GM19438 (cell line): ENCODE measurements around the gene DISP3.

ENCODE experiments used
- ATAC-seq: cut with Tn5 transposase; IDR thresholded peaks from one replicate; pipeline ENCODE4 v1.9.1; 2021; ENCODE audit warnings: low read depth; ENCODE audit not compliant: unreplicated experiment

Gene DISP3

DNA sequence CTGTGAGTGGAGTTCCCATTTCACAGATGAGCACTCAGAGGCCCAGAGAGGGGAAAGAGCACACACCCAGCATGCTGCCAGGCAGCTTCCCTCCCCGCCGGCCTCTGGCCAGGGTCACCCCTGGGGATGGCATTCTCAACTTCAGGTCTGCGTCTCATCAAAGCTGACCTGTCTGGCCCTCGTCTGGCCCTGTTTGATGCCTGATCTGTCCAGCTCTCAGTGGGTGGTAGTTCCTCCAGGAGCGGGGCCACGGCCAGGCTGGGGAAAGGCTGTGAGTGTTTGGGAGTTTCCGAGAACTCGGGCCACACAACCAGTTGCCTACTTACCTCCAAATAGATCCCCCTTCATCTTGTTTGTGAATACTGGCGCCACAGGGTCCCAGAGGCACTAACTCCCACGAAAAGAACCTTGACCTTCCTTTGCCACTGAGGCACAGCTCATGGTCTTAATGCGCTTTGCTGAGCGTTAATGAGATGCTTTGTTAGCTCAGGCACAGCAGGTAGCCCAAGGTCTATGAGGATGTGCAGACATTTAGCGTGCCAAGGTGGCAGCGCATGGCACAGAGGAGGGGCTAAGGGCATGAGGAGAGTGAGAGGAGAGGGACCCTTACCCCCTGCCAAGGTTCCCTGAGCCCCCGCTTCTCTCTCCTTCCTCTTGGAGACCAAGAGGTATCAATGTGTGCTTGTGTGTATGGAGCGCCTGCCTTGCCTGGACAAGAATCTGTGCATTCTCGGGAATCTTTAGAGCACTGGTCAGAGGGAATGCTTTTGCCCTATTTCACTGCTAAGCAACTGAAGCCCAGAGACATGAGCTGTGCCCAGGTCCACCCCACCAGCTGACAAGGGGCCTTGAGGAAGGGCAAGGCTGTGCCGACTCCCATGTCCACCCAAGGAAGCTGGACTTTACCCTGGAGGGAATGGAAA lies 61.2 kb downstream of the DISP3 start:
- ATAC-seq: no peak

DNA sequence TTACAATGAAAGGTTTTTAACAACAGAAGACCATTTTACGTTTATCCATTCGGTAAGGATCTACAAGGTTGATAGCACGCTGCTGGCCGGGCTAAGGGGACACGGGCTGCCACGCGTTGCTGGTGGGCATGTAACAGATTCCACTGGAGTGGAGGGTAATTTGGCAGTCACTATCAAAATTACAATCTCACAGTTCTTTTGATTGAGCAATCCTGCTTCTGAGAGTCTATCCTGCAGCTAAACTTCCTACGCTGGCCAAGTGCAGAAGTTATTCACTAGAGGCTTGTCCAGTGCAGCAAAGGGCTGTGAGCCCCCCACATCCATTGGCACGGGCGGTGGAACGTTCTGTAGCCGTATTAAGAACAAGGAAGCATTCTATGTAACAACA lies 61.8 kb downstream of the DISP3 start:
- no peak for ATAC-seq

DNA sequence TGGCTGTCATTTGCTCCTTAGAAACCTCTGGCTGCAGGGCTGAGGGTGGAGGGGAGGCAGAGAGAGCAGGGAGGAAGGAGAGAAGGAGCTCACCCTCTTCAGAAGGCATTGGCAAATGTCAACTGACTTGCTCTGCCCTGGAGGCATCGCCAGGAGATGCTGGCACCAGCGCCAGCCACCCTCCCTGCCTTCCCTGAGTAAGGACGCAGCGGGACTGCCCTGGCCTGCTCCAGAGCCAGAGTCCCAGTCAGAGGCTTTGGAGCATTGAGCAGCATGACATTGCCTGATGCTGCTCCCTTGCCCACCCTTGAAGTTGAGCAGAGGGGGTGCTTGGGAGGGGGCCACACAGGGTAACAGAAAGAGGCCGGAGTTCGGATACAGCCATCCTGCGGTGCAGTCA lies 62.3 kb downstream of the DISP3 start:
- ATAC-seq: no peak

DNA sequence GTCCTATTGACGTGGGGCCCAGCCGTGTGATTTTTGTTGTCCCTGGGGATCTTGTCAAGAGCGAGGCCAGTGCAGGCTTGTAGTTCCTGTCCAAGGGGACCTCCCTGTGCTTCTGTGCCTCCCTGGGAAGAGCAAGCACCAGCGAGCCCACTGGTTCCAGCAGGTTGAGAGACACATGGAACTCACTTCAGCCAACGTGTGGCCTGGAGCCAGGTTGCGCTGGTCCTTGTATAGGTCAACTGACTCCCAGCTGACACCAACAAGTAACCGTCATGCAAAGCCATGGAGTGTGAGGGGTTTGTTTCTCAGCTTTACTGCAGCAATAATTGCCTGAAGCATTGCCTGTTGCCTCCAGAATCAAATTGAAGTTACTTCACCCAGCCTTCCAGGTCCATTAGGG lies 63.0 kb downstream of the DISP3 start:
- ATAC-seq: no peak

DNA sequence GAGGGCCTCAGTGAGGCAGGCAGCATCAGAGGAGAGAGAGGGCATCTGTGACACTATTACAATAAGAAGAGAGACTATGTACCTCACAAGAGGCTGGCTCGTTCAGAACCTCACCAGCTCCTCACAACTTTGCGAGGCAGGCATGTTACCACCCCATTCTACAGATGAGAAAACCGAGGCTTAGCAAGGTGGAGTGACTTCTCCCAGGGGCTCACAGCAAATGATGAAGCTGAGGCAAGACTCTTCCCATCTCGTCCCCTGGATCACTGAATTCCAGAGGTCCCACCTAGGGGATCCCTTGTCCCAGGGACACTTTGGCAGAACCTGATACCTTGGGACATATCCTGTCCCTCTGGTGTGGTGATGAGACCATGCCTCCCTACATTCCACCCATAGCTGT lies 64.4 kb downstream of the DISP3 start:
- ATAC-seq: no peak

DNA sequence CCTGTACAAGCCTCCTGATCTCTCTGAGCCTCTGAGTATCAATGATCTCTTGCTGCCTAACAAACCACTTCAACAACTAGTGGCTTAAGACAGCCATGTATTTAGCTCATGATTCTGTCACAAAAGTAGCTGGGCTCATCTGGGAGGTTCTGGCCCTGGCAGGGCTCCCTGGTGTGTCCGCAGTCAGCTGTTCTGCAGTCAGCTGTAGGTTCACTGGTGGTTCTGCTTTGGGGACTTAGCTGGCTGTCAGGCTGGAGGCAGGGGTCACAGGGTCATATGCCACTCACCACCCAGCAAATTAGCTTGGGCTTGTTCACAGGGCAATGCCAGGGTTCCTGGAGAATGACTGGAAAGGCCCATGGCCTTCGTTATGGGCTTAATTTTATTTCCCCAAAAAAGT lies 64.8 kb downstream of the DISP3 start:
- ATAC-seq: no peak

DNA sequence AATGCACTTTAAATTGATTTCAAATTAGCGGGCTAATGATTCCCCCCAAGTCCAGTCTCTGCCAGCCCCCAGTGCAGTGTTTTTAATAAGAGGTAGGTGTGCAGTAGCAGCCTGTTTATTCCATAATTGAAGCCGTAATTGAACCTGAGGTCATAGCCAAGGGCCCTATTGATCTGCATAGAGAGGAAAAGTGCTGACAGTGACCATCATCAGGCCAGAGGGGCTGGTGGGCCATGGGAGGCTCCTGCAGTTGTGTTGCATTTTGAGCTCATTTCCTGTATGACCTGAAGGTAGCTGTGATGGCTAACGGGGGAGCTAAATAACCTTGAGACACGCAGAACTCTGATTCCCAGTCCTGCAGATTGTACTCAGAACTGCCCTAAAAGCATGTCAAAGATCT lies 67.5 kb downstream of the DISP3 start:
- no peak for ATAC-seq

DNA sequence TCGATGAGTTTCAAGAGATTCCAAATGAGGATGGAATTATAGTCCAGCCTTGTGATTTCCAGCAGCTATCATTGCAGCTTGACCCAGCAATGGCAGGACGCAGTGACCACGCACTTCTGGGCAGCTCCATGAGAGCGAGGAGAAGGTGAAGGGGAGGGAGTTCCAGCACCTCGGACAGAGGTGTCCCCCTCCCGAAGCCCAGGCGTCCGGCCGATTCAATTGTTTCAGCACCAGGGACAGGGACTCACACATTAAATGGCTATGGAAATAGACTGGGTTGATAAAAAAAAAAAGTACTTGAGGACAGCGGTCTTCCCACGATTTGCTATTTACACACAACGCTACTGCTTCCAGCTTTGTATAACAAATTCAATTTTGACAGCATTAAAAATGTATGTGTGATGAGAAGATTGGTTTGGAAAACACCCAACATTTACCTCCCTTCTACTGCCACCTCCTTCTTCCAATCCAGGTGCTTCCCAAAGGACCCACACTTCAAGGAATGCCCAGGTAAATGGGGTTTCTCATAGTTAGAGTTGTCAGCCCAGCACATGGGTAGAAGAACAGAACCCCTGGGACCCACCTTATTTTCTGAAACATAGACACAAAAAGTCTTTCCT lies 71.8 kb downstream of the DISP3 start:
- ATAC-seq: no peak

DNA sequence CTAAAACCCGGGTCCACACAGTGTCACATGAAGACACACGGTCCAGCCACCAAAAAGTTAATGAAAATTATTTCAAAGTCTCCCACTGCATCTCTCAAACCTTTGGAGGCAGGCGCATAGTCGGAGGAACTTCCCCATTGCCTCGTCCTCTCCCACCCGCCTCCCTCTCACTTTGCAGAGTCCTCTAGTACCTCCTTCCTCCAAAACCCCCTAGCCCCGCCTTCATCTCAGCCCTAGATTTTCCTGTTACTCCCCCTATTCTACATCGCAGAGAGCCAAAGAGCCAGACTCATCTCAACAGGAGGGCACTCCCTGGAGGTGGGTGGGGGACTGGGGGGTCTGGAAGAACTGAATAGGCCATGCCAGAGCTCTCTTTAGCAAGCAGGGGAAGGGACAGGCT lies 79.3 kb downstream of the DISP3 start:
- no peak for ATAC-seq

DNA sequence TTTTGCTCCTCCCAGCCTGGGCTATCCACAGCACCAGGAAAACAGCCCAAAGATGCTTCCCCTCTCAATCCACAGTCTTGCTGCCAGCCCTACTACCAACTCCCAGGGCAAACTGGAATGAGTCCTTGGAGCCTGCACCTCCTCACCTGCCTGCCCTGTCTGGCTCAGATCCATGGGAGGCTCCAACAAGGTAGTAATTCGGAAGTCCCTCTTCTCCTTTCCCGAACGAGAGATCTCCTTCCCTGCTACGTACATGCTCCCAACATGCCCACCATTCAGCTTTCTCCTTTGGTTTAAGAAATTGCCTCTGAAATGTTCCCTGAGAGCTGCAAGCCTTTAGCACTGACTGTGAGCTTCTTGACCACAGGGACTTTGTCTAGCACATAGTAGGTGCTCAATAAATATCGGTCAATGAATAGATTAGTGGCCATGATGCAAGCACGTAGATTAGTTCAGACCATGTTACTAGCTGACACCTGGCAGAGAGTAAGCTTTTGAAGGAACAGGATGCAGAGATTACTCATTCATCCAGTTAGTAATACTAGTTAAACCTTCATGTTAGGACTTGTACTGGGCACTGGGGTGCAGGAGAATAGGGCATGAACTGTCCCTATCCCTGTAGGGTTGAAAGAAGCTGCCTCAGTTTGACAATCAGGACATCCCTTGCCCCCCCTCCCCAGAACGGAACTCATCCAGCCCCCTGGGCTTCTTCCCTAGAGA lies 80.1 kb downstream of the DISP3 start:
- no peak for ATAC-seq

DNA sequence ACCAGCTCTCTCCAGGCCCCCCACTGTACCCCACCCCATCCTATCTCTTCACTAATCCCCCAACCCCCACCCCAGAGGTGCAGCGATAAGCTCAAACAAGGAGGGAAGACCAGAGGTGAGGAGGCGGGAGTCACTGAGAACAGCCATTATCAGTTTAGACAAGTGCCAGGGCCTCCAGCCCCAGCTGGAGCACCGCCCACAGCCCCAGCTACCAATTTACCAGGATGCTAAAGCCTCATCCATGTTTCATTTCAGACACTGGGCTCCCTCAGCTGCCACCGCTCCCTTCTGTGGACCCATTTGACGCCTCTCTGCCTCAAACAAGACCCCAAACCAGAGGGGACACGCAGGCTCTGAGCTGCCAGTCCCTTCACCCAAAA lies 80.6 kb downstream of the DISP3 start:
- no peak for ATAC-seq

DNA sequence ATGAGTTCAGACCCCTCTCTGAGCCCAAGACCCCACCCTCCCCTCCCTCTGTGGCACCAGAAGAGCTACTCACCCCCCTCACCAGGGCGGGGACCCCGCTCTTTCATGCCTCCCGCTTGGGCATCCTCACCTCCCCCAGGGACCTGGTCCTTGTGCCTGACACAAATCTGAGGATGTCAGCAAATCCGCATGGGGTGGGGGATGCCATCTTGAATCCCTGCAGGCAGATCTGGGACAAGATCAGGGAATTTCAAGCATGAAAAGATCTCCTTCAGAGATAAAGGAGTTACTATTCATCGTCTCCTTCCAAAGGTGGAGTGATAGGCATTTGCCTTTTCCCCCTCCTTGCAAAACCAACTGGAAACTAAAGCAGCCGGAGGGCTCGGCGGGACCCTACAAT lies 81.1 kb downstream of the DISP3 start:
- ATAC-seq: no peak

DNA sequence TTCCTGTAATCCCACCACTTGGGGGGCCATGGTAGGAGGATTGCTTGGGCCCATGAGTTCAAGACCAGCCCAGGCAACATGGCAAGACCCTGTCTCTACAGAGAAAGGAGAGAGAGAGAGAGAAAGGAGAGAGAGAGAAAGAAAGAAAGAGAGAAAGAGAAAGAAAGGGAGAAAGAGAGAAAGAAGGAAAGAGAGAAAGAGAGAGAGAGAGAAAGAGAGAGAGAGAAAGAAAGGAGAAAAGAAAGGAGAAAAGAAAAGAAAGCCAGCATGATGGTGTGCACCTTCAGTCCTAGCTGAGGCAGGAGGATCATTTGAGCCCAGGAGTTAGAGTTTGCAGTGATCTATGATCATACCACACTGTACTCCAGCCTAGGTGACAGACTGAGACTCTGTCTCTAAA lies 82.8 kb downstream of the DISP3 start:
- ATAC-seq: no peak

DNA sequence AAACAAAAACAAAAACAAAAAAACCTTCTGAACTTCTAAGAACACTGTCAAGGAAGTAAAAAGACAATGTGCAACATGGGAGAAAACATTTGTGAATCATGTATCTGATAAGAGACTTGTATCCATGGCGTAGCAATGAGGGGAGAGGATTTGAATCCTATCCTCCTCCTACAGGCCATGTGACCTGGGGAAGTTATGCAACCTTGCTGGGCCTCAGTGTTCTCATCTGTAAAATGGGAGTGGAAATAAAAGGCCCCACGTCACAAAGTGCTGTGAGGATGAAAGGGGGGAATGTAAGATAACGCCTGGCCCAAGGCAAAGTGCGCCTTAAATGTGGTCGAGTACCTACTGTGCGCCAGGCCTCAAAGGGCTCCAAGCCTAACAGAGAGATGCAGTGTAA lies 83.7 kb downstream of the DISP3 start:
- ATAC-seq: no peak

DNA sequence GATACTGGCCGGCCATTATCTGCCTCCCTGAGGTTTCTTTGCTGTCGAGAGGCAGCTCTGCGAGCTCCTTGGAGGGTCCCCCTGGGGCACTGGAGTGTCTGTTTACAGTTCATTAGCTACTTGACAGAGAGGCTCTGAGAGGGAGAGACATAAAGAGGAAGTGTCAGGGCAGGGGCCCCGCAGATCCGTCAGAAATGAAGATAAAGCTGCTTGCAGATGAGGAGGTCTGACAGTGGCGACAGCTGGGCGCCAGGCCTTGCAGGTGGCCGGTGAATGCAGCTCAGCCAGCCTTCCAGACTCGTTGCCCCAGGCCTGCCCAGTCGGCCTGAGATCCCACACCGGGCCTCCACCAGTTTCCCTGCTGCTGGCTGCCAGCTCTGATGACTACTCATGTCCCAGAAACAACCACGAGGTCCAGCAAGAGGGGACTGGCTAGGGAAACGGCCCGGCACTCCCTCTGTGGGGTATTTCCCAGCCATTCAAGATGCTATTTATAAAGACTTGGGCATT lies 84.7 kb downstream of the DISP3 start:
- ATAC-seq: no peak

DNA sequence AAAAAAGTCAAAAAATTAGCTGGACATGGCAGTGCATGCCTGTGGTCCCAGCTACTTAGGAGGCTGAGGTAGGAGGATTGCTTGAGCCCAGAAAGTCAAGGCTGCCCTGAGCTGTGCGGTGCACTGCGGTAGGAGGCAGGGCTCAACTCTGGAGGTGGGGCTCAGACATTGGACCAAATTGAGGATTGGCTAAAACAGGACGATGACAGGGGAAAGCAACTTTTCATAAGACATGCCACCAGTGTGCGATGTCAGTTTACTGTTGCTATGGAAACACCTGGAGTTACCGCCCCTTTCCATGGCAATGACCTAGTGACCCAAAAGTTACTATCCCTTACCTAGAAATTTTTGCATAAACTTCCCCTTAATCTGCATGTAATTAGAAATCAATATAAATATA lies 85.3 kb downstream of the DISP3 start:
- no peak for ATAC-seq

DNA sequence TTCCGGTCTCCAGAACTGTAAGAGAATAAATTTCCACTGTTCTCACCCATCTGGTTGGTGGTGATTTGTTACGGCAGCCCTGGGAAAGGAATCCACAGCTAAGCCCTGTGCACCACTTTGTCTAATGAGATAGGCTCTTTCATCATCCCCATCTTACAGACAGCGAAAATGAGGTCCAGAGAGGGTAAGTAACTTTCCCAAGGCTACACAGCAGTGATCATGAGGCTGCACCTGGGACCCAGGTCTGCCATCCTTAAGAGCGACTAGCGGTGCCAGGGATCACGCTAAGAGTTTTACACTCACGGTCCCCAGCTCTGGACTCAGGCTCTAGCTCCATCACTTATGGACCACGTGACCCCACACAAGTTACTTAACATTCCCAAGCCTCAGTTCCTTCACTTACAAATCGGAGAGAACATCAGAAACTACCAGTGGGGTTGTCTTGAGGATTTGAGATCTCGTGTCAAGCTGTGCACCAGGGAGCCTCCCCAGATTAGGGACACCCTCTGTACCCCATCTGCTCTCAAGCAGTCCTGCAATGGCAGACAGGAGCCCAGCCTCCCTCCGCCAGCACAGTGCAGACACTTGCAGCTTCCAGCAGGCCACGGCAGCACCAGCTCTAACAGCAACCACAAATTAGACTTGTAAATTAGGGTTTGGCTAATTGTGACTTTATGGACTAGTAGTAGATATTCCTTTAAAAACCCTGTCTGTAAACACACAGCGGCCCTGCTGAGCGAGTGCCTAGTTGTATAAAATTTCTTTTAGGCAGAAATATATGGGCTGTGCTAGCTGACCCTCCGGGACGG lies 87.3 kb downstream of the DISP3 start:
- no peak for ATAC-seq

DNA sequence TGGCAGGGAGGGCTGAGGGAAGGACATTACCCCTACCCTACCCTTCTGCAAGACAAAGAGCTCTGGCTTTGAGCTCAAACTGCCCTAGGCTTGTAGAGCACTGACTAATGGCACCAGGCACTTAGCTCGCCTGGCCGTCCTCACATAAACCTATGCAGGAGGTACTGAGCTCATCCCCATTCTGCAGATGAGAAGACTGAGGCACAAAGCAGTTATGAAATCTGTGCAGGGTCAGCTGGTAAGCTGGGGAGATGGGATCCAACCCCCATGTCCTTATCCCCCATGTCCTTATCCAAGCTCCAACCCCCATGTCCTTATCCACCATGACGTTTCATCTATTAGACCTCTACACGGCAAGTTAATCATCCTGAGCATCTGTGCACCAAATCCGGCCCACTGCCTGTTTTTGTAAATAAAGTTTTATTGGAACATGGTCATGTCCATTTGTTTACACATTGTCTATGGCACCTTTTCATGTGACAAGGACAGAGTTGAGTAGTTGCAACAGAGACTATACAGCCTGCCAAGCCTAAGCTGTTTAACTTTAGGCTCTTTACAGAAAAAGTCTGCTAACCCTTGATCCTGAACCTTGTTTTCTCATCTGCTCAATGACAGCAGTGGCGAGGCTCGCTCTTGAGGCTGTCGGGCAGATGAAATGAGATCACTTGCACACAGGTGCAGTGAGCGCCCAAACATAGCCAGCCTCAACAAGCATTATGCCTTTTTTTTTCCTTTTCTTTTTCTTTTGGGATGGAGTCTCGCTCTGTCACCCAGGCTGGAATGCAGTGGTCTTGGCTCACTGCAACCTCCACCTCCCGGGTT lies 88.5 kb downstream of the DISP3 start:
- ATAC-seq: no peak

DNA sequence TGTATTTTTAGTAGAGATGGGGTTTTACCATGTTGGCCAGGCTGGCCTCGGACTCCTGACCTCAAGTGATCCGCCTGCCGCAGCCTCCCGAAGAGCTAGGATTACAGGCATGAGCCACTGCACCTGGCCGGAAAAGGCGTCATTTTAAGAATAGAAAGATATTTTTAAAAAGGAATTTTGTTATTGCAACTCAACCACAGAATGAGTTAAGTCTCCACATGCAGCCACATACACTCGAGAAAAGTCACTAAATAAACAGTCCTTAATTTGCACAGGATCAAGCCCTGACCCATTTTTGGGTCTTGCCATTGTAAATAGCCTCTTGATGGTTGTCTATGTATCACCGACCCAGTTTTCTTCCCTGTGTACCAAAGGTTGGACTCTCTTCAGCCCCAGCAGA lies 89.7 kb downstream of the DISP3 start:
- ATAC-seq: no peak

DNA sequence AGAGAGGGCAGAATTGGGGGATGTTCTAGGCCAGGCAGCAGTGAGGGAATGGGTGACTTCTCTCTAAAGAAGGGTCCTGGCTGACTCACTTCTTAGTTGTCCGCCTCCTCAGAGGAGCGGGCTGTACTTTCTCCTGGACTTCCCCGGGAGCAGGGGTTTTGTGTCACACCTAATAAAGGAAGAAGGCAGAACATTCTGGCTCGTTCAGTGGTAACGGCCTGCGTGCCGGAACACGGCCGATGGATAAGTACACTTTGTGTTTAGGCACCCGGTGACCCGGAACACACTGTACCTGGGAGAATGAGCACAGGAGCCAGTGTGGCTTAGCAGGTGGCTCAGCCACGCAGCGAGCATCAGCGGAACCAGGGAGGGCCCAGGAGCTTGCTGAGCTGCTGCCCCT lies 90.6 kb downstream of the DISP3 start:
- ATAC-seq: no peak
